ENCODE measurements around the gene SPAG16. TPM values are rescaled to one million over a fixed set of nuclear protein-coding genes. Genes with fewer than 3 reads are reported as not detected.

SPAG16 gene
- total RNA-seq, 1 experiment from 2014 or later = 0.30 TPM

DNA sequence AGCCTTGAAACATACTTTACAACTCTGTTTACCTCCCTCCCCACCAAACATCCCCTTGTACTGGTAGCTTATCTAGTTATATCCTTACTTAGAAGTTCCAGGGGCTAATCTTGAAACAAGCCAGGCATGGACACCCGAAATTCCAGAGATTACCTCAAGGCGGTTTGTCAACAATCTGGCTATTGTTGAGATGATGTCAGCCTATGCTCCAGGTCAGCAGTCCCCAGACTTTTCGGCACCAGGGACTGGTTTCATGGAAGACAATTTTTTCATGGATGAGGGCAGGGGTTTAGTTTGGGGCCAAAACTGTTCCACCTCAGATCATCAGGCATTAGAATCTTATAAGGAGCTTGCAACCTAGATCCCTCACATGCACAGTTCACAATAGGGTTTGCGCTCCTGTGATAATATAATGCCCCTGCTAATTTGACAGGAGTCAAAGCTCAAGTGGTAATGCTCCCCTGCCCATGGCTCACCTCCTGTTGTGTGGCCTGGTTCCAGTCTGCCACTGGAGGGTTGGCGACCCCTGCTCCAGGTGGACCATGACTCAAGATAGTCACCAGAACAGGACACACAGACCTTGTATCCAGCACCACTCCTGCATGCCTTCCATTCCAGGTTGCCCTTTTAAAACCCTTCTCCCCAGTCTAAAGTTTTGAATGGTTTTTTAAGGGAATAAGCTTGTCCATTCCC, 171.2 kb downstream of the SPAG16 start:
- no peaks in the 10 kb centered on the region for H3K9me2 ChIP-seq (ENCODE audit: insufficient read depth)
- RAD21 ChIA-PET (ENCODE audit: low non-redundant PET in 1 of 2, low total read pairs in 2 of 2, uncharacterized antibody in 2 of 2, unreplicated experiment in 2 of 2) = no interaction called here
- H3K9ac ChIP-seq (ENCODE audit: low read length) = no peak overlapping the region
- H3K4me1 ChIP-seq (ENCODE audit: control insufficient read depth in 1 of 2, insufficient read depth in 2 of 2, low read length in 2 of 2) = peaks cover 3 to 10% of the 10 kb centered on the region in 2 experiments; a peak in 3 of 4 replicates
- H3K4me2 ChIP-seq (ENCODE audit: low read length) = peak overlapping the region; percentile 24
- no peaks in the 10 kb centered on the region for H3K36me3 ChIP-seq (ENCODE audit: control insufficient read depth in 1 of 2, insufficient read depth in 2 of 2, low read length in 2 of 2)
- ATAC-seq (peak; percentile 86), DNase-seq (ENCODE audit: low read depth, low spot score) (peak; percentile 23)
- no TSS peak for BruUV-seq (replicated peaks)
- H3K79me2 ChIP-seq (ENCODE audit: insufficient read depth, low read length) = no peaks in the 10 kb centered on the region
- H3K4me3 ChIP-seq (replicated peaks in 1 of 2; ENCODE audit: low read depth in 1 of 2, low read length in 2 of 2) = no peak overlapping the region
- H4K20me1 ChIP-seq (ENCODE audit: insufficient read depth) = no peaks in the 10 kb centered on the region
- intact Hi-C loops (cut with micrococcal nuclease) = no loop called here
- CTCF ChIA-PET = no interaction called here
- H2AFZ ChIP-seq (ENCODE audit: low read depth, low read length, poor library complexity, severe bottlenecking) = peak overlapping the region; percentile 5
- no peak overlapping the region for H3K27ac ChIP-seq (ENCODE audit: low read depth, low read length)
- TF ChIP-seq POLR2A (IDR thresholded peaks at IDR 0.05; ENCODE audit: borderline replicate concordance, extremely low read depth, insufficient read depth, insufficient read length) (no peak), SP1 (IDR thresholded peaks at IDR 0.05; ENCODE audit: low read depth) (no peak), EZH2phosphoT487 (IDR thresholded peaks at IDR 0.05; ENCODE audit: borderline replicate concordance) (no peak), POLR2AphosphoS5 (IDR thresholded peaks at IDR 0.05; ENCODE audit: low read depth, low read length) (no peak), SRF (IDR thresholded peaks at IDR 0.05; ENCODE audit: low read depth) (no peak), ELF1 (IDR thresholded peaks at IDR 0.05; ENCODE audit: borderline replicate concordance, low read depth) (no peak), ZFX (IDR thresholded peaks at IDR 0.05) (no peak), CTCF (IDR thresholded peaks at IDR 0.05 in 2 of 3, conservative IDR thresholded peaks at IDR 0.05 in 1 of 3; ENCODE audit: borderline replicate concordance in 1 of 3, insufficient read depth in 1 of 3, low read depth in 2 of 3, low read length in 2 of 3) (0 out of 6 replicates have a peak, but pooled peaks of 1 of the 3 experiments have one; percentile 3)
- no peaks in the 10 kb centered on the region for H3K27me3 ChIP-seq (ENCODE audit: insufficient read depth, low read length)
- H3K9me3 ChIP-seq (ENCODE audit: control insufficient read depth in 1 of 2, insufficient read depth in 1 of 2, low read depth in 1 of 2, low read length in 2 of 2) = no peaks in the 10 kb centered on the region
- POLR2A ChIA-PET = no interaction called here

DNA sequence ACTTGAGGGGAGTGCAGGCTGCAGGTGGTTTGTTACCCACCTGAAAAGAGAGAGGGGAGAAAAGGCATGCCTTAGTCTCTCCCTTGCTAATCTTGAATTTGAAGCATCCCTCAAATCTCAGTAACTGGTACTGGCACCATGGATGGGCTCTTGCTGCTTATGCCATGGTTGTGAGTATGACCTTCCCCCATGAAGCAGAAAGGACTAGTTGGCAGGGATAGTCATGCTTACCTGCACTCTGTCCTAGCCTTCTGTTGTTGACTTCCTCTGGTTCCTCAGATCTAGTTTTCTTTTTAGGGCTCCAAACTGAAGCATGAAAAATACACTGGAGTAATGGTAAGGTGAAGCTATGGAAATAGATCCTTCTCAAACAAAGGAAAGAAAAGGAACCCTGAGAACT, 191.2 kb downstream of the SPAG16 start:
- ChIA-PET RAD21 (ENCODE audit: low non-redundant PET in 1 of 2, low total read pairs in 2 of 2, uncharacterized antibody in 2 of 2, unreplicated experiment in 2 of 2) (no interaction called here), POLR2A (no interaction called here), CTCF (no interaction called here)
- intact Hi-C loops (cut with micrococcal nuclease) = no loop called here
- Histone ChIP-seq H2AFZ (ENCODE audit: low read depth, low read length, poor library complexity, severe bottlenecking) (no peak overlapping the region), H3K27me3 (ENCODE audit: insufficient read depth, low read length) (no peaks in the 10 kb centered on the region), H4K20me1 (ENCODE audit: insufficient read depth) (no peaks in the 10 kb centered on the region), H3K27ac (ENCODE audit: low read depth, low read length) (no peak overlapping the region), H3K4me1 (ENCODE audit: control insufficient read depth in 1 of 2, insufficient read depth in 2 of 2, low read length in 2 of 2) (no peaks in the 10 kb centered on the region), H3K9me3 (ENCODE audit: control insufficient read depth in 1 of 2, insufficient read depth in 1 of 2, low read depth in 1 of 2, low read length in 2 of 2) (peaks cover 0 to 5% of the 10 kb centered on the region in 2 experiments; a peak in 2 of 4 replicates), H3K9me2 (ENCODE audit: insufficient read depth) (no peaks in the 10 kb centered on the region), H3K4me2 (ENCODE audit: low read length) (no peak overlapping the region), H3K9ac (ENCODE audit: low read length) (no peak overlapping the region), H3K79me2 (ENCODE audit: insufficient read depth, low read length) (no peaks in the 10 kb centered on the region), H3K4me3 (replicated peaks in 1 of 2; ENCODE audit: low read depth in 1 of 2, low read length in 2 of 2) (no peak overlapping the region), H3K36me3 (ENCODE audit: control insufficient read depth in 1 of 2, insufficient read depth in 2 of 2, low read length in 2 of 2) (no peaks in the 10 kb centered on the region)
- TF ChIP-seq CBX3 (IDR thresholded peaks at IDR 0.05; ENCODE audit: low read depth) (peak; percentile 99), SP1 (IDR thresholded peaks at IDR 0.05; ENCODE audit: low read depth) (0 out of 2 replicates have a peak, but pooled peaks have one; percentile 9), SRF (IDR thresholded peaks at IDR 0.05; ENCODE audit: low read depth) (no peak), YY1 (IDR thresholded peaks at IDR 0.05; ENCODE audit: extremely low read depth, insufficient replicate concordance, low read depth, low read length) (peak; percentile 15), EGR1 (IDR thresholded peaks at IDR 0.05; ENCODE audit: low read depth) (no peak)
- ATAC-seq = no peak
- peak; percentile 18 for DNase-seq (ENCODE audit: low read depth, low spot score)
- BruUV-seq (replicated peaks) = no TSS peak
